ENCODE data around the gene TNFSF8.

DNA sequence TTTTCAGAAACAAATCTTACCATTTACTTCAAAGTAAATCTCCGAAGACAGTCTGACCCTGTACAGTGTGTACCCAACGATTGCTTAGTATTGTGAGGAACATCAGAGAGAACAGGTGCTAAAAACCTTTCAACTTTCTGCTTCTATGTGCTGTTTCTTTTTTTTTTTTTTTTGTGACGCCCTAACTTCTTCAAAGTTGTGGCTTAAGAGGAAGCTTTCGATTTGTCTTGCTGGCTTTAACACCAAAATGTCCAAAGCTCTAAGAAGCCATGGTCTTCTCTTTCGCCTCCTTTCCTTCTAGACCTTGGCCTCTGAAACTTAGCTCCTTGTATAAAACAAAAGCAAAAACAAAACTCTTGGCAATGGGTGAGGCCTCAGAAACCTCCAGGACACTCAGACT is 1.2 kb downstream of the TNFSF8 start:
- TF ChIP-seq, protein P1, sequence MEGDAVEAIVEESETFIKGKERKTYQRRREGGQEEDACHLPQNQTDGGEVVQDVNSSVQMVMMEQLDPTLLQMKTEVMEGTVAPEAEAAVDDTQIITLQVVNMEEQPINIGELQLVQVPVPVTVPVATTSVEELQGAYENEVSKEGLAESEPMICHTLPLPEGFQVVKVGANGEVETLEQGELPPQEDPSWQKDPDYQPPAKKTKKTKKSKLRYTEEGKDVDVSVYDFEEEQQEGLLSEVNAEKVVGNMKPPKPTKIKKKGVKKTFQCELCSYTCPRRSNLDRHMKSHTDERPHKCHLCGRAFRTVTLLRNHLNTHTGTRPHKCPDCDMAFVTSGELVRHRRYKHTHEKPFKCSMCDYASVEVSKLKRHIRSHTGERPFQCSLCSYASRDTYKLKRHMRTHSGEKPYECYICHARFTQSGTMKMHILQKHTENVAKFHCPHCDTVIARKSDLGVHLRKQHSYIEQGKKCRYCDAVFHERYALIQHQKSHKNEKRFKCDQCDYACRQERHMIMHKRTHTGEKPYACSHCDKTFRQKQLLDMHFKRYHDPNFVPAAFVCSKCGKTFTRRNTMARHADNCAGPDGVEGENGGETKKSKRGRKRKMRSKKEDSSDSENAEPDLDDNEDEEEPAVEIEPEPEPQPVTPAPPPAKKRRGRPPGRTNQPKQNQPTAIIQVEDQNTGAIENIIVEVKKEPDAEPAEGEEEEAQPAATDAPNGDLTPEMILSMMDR (tag by site-specific recombination; IDR thresholded peaks at IDR 0.05): no peak
- TF ChIP-seq ZNF138 (tag by site-specific recombination; IDR thresholded peaks at IDR 0.05; ENCODE audit: borderline replicate concordance): no peak
- no peak for TF ChIP-seq ZNF19 (tag by site-specific recombination; IDR thresholded peaks at IDR 0.05; ENCODE audit: low read depth)
- no peak for TF ChIP-seq SP2 (tag by site-specific recombination; IDR thresholded peaks at IDR 0.05)
- TF ChIP-seq ZNF521 (tag by site-specific recombination; IDR thresholded peaks at IDR 0.05): no peak
- no peak for TF ChIP-seq ZNF76 (tag by site-specific recombination; IDR thresholded peaks at IDR 0.05; ENCODE audit: borderline replicate concordance, low read depth)
- no peak for TF ChIP-seq ZNF169 (tag by site-specific recombination; IDR thresholded peaks at IDR 0.05)
- TF ChIP-seq ZSCAN23 (tag by site-specific recombination; IDR thresholded peaks at IDR 0.05): no peak
- TF ChIP-seq ZNF121 (tag by site-specific recombination; IDR thresholded peaks at IDR 0.05): no peak
- no peak for TF ChIP-seq YY1 (tag by site-specific recombination; IDR thresholded peaks at IDR 0.05)
- TF ChIP-seq, protein P2, sequence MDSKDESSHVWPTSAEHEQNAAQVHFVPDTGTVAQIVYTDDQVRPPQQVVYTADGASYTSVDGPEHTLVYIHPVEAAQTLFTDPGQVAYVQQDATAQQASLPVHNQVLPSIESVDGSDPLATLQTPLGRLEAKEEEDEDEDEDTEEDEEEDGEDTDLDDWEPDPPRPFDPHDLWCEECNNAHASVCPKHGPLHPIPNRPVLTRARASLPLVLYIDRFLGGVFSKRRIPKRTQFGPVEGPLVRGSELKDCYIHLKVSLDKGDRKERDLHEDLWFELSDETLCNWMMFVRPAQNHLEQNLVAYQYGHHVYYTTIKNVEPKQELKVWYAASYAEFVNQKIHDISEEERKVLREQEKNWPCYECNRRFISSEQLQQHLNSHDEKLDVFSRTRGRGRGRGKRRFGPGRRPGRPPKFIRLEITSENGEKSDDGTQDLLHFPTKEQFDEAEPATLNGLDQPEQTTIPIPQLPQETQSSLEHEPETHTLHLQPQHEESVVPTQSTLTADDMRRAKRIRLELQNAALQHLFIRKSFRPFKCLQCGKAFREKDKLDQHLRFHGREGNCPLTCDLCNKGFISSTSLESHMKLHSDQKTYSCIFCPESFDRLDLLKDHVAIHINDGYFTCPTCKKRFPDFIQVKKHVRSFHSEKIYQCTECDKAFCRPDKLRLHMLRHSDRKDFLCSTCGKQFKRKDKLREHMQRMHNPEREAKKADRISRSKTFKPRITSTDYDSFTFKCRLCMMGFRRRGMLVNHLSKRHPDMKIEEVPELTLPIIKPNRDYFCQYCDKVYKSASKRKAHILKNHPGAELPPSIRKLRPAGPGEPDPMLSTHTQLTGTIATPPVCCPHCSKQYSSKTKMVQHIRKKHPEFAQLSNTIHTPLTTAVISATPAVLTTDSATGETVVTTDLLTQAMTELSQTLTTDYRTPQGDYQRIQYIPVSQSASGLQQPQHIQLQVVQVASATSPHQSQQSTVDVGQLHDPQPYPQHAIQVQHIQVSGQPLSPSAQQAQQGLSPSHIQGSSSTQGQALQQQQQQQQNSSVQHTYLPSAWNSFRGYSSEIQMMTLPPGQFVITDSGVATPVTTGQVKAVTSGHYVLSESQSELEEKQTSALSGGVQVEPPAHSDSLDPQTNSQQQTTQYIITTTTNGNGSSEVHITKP (tag by site-specific recombination; IDR thresholded peaks at IDR 0.05): no peak
- no peak for TF ChIP-seq ZBTB17 (tag by site-specific recombination; IDR thresholded peaks at IDR 0.05)
- TF ChIP-seq, protein P3, sequence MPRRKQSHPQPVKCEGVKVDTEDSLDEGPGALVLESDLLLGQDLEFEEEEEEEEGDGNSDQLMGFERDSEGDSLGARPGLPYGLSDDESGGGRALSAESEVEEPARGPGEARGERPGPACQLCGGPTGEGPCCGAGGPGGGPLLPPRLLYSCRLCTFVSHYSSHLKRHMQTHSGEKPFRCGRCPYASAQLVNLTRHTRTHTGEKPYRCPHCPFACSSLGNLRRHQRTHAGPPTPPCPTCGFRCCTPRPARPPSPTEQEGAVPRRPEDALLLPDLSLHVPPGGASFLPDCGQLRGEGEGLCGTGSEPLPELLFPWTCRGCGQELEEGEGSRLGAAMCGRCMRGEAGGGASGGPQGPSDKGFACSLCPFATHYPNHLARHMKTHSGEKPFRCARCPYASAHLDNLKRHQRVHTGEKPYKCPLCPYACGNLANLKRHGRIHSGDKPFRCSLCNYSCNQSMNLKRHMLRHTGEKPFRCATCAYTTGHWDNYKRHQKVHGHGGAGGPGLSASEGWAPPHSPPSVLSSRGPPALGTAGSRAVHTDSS (tag by site-specific recombination; IDR thresholded peaks at IDR 0.05): no peak
- TF ChIP-seq ZNF416 (tag by site-specific recombination; IDR thresholded peaks at IDR 0.05): no peak
